B cell (primary cell): Measurements from ENCODE around the gene SLC25A6. TPM values are rescaled to one million over a fixed set of nuclear protein-coding genes. Genes with fewer than 3 reads are reported as not detected.
A peak's percentile ranks its signal among the peaks of the same experiment; 100 is the strongest.

Experiments used
- ATAC-seq: fragments of 200-7000 bp; cut with Tn5 transposase; one replicate; pipeline ENCODE4 v1.10.0; 2021; ENCODE audit warnings: low read depth, mild to moderate bottlenecking, moderate number of reproducible peaks, moderate library complexity
- CTCF ChIA-PET: fragments of 350-600 bp; sonication (Branson Sonifier 250); formaldehyde crosslinking; loops from one replicate; lab custom pipeline; 2021; ENCODE audit warnings: antibody characterized with exemption, inconsistent platforms; lab: Charles Lee
- POLR2A ChIA-PET: fragments of 350-600 bp; sonication (Branson Sonifier 250); formaldehyde crosslinking; loops from one replicate; lab custom pipeline; 2021; ENCODE audit warnings: antibody characterized with exemption; lab: Charles Lee
- DNase-seq: peaks from one replicate; pipeline ENCODE4 v3.0.0; 2013
- H2AFZ ChIP-seq: 2 replicates; pipeline ENCODE4 v1.6.1; 2012; ENCODE audit warnings: mild to moderate bottlenecking, low read depth, low read length; ENCODE audit not compliant: insufficient read depth, poor library complexity, severe bottlenecking
- H3K27ac ChIP-seq, 2 donors: 1 replicate in 1 of 2; 2 replicates in 1 of 2; pipeline ENCODE4 v1.5.1; 2012 to 2013; ENCODE audit warnings: low read length in 2 of 2, mild to moderate bottlenecking in 2 of 2, moderate library complexity in 1 of 2
- H3K27me3 ChIP-seq, 4 experiments: fragments of 200-600 bp in 1 of 4; sonication (generic) in 1 of 4; replicated peaks in 1 of 4; 1 replicate in 2 of 4; 2 replicates in 2 of 4; pipeline versions ENCODE4 v1.6.1 to v1.7.0; 2013 to 2016; ENCODE audit warnings: low read length in 3 of 4, mild to moderate bottlenecking in 2 of 4, mixed read lengths in 1 of 4, moderate library complexity in 1 of 4; ENCODE audit not compliant: insufficient read depth in 4 of 4, control insufficient read depth in 3 of 4; ENCODE audit errors: control extremely low read depth in 1 of 4
- H3K36me3 ChIP-seq, 2 experiments: replicated peaks in 1 of 2; 1 replicate in 1 of 2; 2 replicates in 1 of 2; pipeline versions ENCODE4 v1.6.1 to v1.7.1; 2013; ENCODE audit warnings: low read length in 1 of 2; ENCODE audit not compliant: insufficient read depth in 2 of 2, control insufficient read depth in 1 of 2; ENCODE audit errors: control extremely low read depth in 1 of 2, extremely low read depth in 1 of 2
- H3K4me1 ChIP-seq, 2 donors: fragments of 200-600 bp in 1 of 2; sonication (generic) in 1 of 2; 1 replicate in 1 of 2; 2 replicates in 1 of 2; pipeline versions ENCODE4 v1.5.1 to v1.6.1; 2013 to 2017; ENCODE audit warnings: low read length in 2 of 2; ENCODE audit not compliant: control insufficient read depth in 2 of 2, insufficient read depth in 2 of 2
- H3K4me2 ChIP-seq: replicated peaks from 2 replicates; pipeline ENCODE3; 2012; ENCODE audit warnings: mild to moderate bottlenecking, low read depth, low read length; ENCODE audit not compliant: poor library complexity, severe bottlenecking
- H3K4me3 ChIP-seq, 5 experiments: fragments of 200-600 bp in 1 of 5; sonication (generic) in 1 of 5; 1 replicate in 3 of 5; 2 replicates in 2 of 5; pipeline versions ENCODE4 v1.5.1 to v1.7.0; 2011 to 2016; ENCODE audit warnings: low read length in 4 of 5, mild to moderate bottlenecking in 4 of 5, low read depth in 2 of 5, control low read depth in 1 of 5, moderate library complexity in 1 of 5; ENCODE audit not compliant: insufficient read depth in 1 of 5; ENCODE audit errors: control extremely low read depth in 1 of 5, extremely low read depth in 1 of 5
- H3K79me2 ChIP-seq: fragments of 200-600 bp; sonication (generic); one replicate; pipeline ENCODE4 v1.6.0; 2016; ENCODE audit warnings: low read length; ENCODE audit not compliant: control insufficient read depth, insufficient read depth
- H3K9ac ChIP-seq: fragments of 200-600 bp; sonication (generic); 2 replicates; pipeline ENCODE4 v1.6.1; 2017; ENCODE audit warnings: mild to moderate bottlenecking, low read length, moderate library complexity
- H3K9me3 ChIP-seq, 3 donors: one replicate each; pipeline versions ENCODE4 v1.6.1 to v1.7.1; 2013; ENCODE audit warnings: low read length in 2 of 3; ENCODE audit not compliant: control insufficient read depth in 2 of 3, insufficient read depth in 1 of 3; ENCODE audit errors: control extremely low read depth in 1 of 3
- H4K20me1 ChIP-seq: 2 replicates; pipeline ENCODE4 v1.6.0; 2012; ENCODE audit warnings: mild to moderate bottlenecking, low read length; ENCODE audit not compliant: insufficient read depth, control insufficient read depth, poor library complexity, severe bottlenecking
- H3K27ac Mint-ChIP-seq: one replicate; pipeline ENCODE4 v1.8.0; 2021; ENCODE audit warnings: mixed read lengths
- H3K27me3 Mint-ChIP-seq: one replicate; pipeline ENCODE4 v1.8.0; 2021; ENCODE audit warnings: mixed read lengths
- H3K4me1 Mint-ChIP-seq: one replicate; pipeline ENCODE4 v1.8.0; 2021; ENCODE audit warnings: mixed read lengths
- H3K4me3 Mint-ChIP-seq: one replicate; pipeline ENCODE4 v1.8.0; 2021; ENCODE audit warnings: mixed read lengths
- H3K9me3 Mint-ChIP-seq: one replicate; pipeline ENCODE4 v1.8.0; 2022; ENCODE audit warnings: mixed read lengths; ENCODE audit not compliant: insufficient read depth
- CTCF ChIP-seq: fragments of 200-600 bp; IDR thresholded peaks from one replicate; pipeline ENCODE4 v1.8.0; 2022; ENCODE audit warnings: antibody characterized with exemption, mild to moderate bottlenecking
- EZH2 ChIP-seq: IDR thresholded peaks from 2 replicates; pipeline ENCODE4 v1.6.1; 2012; ENCODE audit warnings: borderline replicate concordance, low read depth, mild to moderate bottlenecking, moderate library complexity, low read length; ENCODE audit not compliant: insufficient read depth, poor library complexity, severe bottlenecking
- WGBS: methylation state at CpG from one replicate; pipeline ENCODE4 v1.1.5; 2013; ENCODE audit warnings: missing lambda C conversion rate; ENCODE audit not compliant: insufficient coverage; 5-methylcytosine and 5-hydroxymethylcytosine counted together
- intact Hi-C: fragments of 100-400 bp; cut with micrococcal nuclease; formaldehyde crosslinking; loops from one replicate; pipeline ENCODE4 v1.10.0; 2022
- polyA plus RNA-seq: library from polyadenylated mRNA; depleted of rRNA; stranded (reverse); fragments of >200 nt; gene quantifications from 2 replicates; pipeline ENCODE4 v1.2.3, GENCODE V29; 2012
- total RNA-seq, 2 donors: library from RNA; stranded (reverse); fragments of 120-200 nt in 1 of 2; gene quantifications; 1 replicate in 1 of 2; 2 replicates in 1 of 2; pipeline versions ENCODE4 v1.2.3 to v1.2.4, GENCODE V29; 2013 to 2022

Gene SLC25A6
- total and polyA plus RNA-seq, 2 donors (not counting 1 experiment from before 2014, with no cell fraction given), result 343 to 642 TPM

- no peak overlapping the region for H3K9ac ChIP-seq
- H3K27me3 ChIP-seq, result peaks cover 0 to 3% (median 0%) of the 10 kb centered on the region in 4 experiments
- peaks cover 4% of the 10 kb centered on the region for H3K79me2 ChIP-seq
- no peak overlapping the region for H2AFZ ChIP-seq
- H3K4me1 Mint-ChIP-seq, result peaks cover 5% of the 10 kb centered on the region
- H3K4me1 ChIP-seq, result peaks cover 0 to 7% of the 10 kb centered on the region in 2 donors
- intact Hi-C loops, result no loop called here
- no peak overlapping the region for H3K27ac Mint-ChIP-seq
- peaks cover 0 to 34% (median 6%) of the 10 kb centered on the region in 3 donors for H3K9me3 ChIP-seq
- no peak for ATAC-seq
- no peak overlapping the region for H3K27ac ChIP-seq
- H3K4me3 Mint-ChIP-seq, result no peak overlapping the region
- ChIA-PET POLR2A (no interaction called here), CTCF (no interaction called here)
- no peaks in the 10 kb centered on the region for H3K27me3 Mint-ChIP-seq
- H3K36me3 ChIP-seq, result peaks cover 2 to 3% of the 10 kb centered on the region in 2 experiments
- H3K9me3 Mint-ChIP-seq, result no peaks in the 10 kb centered on the region
- DNase-seq, result no peak
- TF ChIP-seq CTCF (no peak), EZH2 (no peak)
- no peak overlapping the region for H3K4me2 ChIP-seq
- H3K4me3 ChIP-seq, result no peak overlapping the region
- WGBS, result 90% methylated on average over 18 of the region's 22 CpGs
- H4K20me1 ChIP-seq, result no peaks in the 10 kb centered on the region
Observed at GRCh38 chrX:1341545-1342184, 50.2 kb downstream of the SLC25A6 start.

- Histone ChIP-seq H3K4me1 (peaks cover 9 to 28% of the 10 kb centered on the region in 2 donors), H3K4me2 (peak overlapping the region; percentile 68), H3K4me3 (peak overlapping the region; percentile 60 to 90 (median 72)), H3K27ac (peak overlapping the region; percentile 70 to 75), H3K9me3 (peaks cover 0 to 61% (median 6%) of the 10 kb centered on the region in 3 donors), H3K79me2 (peaks cover 4% of the 10 kb centered on the region), H3K9ac (peak overlapping the region; percentile 72), H3K27me3 (peaks cover 0 to 3% (median 0%) of the 10 kb centered on the region in 4 experiments), H3K36me3 (peaks cover 2 to 3% of the 10 kb centered on the region in 2 experiments), H4K20me1 (no peaks in the 10 kb centered on the region), H2AFZ (peak overlapping the region; percentile 64)
- 4% methylated on average over 7 of the region's 18 CpGs for WGBS
- peak; percentile 49 for DNase-seq
- peak overlapping the region; percentile 93 for H3K4me3 Mint-ChIP-seq
- ChIA-PET POLR2A (no interaction called here), CTCF (no interaction called here)
- H3K27ac Mint-ChIP-seq, result peak overlapping the region; percentile 64
- H3K9me3 Mint-ChIP-seq, result no peaks in the 10 kb centered on the region
- TF ChIP-seq EZH2, result no peak
- TF ChIP-seq CTCF, result no peak
- peaks cover 23% of the 10 kb centered on the region for H3K4me1 Mint-ChIP-seq
- intact Hi-C loops, result no loop called here
- H3K27me3 Mint-ChIP-seq, result no peaks in the 10 kb centered on the region
- peak; percentile 43 for ATAC-seq
Observed at GRCh38 chrX:1336948-1337779, 54.7 kb downstream of the SLC25A6 start.
